Activated CD4-positive, alpha-beta T cell treated with anti-CD3 and anti-CD28 coated beads, Interleukin-2, amount 50 U/mL, for 16 hours (primary cell): ENCODE data around the gene CLDN16.

ENCODE experiments used
- DNase-seq: peaks from one replicate; pipeline ENCODE4 v3.0.0-alpha.2; 2020

The CLDN16 gene

GRCh38 chr3:190381441-190381840, 6.5 kb upstream of the CLDN16 start:
- DNase-seq: no peak

DNA sequence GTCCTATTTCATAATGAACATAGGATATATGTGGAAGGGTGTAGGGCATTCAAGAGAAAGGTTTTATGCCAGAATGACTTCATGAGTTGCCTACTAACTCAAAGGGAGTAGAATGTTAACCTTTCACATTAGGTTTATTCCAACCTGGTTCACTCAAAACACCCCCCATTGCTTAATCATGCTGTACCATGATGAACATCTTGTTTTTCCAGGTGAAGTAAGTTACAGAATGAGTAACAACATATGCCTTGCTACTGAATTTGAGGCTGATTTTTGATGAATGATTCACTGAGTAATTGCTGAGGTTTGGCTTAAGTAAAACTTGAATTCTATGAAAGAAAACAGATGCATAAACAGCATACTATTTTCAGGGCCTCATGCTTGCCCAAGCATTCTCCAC, 5.9 kb upstream of the CLDN16 start:
- DNase-seq: peak; percentile 6

DNA sequence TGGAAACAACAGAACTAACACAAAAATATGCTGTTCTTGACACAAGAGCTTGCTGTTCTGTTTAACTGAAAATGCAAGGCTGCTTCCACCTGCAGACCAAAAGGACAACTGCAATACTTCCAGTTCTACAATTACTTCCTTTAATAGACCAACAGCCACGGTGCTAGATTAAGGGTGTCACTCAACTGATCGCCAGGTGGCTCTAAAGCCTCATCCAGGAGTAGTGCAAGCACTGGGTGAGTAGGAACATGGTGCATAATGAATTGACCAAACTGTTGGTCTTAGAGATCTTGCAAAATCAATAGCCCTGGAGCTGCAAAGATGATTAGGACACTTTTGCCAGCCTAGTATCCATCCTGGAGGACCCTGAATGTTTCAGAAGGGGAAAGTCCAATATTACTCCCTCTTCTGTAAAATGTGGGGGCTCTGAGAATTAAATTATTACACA, 3.6 kb upstream of the CLDN16 start:
- peak; percentile 21 for DNase-seq

DNA sequence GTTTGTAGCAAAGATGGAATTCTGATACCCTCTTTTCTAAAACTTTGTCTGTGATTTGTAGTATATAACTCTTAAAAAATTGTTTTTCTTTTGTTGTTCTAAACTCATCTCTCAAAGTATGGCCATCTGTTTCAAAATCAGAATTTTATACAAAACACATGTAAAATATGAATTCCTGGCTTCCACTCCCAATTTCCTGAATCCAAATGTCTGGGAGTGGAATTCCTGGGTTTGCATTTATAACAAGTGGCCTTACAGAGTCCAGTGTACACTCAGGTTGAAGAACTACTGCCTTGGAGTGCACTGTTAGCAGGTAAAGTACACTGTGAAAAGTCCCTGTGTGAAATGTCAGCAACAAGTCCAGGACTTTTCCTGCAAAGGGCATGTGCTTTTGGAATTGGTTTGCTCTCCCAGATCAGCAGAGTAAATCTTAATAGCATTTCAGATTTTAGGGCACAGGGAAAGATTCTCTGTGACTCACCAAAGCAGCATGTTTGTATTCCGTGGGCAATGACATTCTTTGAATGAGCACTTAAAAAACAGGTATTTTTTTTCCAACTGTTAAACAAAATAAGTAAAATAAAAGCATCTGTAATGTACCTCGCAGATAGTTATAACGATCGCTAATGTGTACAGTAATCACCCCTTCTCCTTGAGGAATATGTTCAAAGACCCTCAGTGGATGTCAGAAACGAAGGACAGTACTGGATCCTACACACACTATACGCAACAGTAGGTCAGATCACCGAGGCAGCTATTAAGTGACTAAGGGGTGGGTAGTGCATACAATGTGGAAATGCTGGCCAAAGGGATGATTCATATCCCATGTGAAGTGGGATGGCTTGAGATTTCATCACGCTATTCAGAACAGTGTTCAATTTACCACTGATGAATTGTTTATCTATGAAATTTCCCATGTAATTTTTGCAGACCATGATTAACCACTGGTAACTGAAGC, 2.0 kb upstream of the CLDN16 start:
- no peak for DNase-seq

- DNase-seq: no peak
Observed at GRCh38 chr3:190388703-190389102, 740 bp downstream of the CLDN16 start.

DNA sequence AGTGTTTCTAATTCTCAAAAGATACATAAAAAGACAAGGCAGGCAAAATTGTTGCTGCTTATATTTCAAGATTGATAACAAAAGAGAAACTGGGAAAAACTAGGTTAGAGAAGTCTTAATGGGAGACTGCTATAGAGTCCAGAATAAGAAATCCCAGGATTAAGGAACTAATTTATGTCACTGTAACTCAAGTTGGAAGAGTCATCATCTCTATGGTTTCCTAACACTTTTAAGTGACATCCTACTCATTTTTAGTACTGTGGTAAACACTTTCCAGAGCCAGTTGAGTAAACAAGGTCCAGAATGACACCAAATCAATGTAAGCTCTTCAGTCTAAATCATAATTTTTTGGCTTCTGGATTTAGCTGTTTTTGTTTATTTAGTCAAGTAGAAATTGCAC, 8.0 kb downstream of the CLDN16 start:
- DNase-seq: no peak

DNA sequence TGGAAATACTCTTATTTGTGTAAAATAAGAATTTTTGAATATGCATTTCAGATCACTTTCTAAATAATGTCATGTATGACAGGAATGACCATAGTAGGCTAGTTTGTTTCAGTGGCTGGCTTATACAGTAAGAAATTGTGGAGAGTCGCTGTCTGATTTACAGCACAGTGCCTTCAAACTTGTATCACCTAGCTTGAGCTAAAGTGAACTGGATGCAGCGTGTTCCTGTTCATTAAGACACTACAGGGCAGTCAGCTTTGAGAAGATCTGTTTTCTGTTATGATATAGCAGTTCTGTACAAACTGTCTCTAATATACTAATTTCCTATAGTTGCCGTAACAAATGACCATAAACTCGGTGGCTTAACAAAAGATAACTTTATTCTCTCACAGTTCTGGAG, 9.9 kb downstream of the CLDN16 start:
- no peak for DNase-seq

DNA sequence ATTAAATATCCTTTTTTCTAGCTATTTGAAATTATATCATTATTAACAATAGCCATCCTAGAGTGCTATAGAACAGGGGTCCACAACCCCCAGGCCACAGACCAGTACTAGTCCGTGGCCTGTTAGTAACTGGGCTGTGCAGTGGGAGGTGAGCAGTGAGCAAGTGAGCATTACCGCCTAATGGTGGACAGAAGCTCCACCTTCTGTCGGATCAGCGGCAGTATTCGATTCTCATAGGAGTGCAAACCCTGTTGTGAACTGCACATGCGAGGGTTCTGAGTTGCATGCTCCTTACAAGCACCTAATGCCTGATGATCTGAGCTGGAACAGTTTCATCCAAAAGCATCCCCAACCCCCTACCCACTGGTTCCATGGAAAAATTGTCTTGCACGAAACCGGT, 11.7 kb downstream of the CLDN16 start:
- no peak for DNase-seq

DNA sequence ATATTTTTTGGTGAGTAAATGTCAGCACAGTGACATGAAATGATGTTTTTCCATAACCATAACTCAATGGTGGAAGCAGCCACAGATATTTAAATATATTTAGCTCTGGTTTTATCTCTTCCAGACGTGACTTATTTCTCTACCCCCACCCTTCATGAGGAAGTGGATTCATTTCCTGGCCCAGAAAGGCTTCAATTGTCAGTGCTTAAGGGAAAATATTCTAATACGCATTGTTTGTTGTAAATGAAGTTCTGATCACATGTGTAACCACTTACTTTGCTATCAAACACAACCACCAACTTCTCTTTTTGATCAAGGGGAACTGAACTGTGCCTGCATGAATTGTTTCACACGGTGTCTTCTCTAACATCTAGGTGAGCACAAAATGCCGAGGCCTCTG, 14.0 kb downstream of the CLDN16 start:
- DNase-seq: no peak

GRCh38 chr3:190404715-190405114, 16.8 kb downstream of the CLDN16 start:
- no peak for DNase-seq

DNA sequence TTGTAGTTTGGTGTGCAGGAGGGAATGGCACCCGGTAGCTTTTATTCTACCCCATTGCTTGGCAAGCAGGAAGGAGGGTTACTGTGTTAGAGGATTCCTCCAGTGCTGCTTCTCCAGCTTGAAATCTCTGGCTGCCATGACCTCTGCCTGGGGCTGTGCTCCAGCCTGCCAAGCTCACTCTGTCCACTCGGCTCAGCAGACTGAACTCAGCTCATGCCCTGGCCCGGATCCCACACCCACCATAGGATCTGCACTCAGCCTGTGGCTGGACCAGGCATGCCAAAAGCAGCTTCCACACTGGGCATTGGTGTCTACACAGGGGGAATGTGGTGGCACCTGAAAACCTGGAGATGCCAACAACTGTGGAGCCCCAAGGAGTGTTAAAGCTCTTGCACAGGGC, 26.3 kb downstream of the CLDN16 start:
- DNase-seq: no peak

DNA sequence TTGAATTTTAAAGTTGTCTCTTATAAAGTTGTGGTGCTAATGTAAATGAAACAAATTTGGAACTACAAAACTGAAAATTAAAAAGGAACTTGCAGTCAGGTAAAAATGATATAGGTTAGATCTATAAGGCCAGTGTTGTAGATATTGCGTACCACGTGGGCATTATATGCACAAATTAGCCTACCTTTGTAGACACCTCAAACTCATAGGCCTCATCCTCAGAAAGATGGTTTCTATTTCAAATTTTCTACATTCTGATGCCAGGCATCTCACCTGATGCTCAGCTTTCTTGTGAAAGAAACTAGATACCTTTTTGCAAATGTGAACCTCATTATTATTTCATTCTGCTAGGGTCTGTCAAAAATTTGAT, 36.1 kb downstream of the CLDN16 start:
- DNase-seq: no peak

DNA sequence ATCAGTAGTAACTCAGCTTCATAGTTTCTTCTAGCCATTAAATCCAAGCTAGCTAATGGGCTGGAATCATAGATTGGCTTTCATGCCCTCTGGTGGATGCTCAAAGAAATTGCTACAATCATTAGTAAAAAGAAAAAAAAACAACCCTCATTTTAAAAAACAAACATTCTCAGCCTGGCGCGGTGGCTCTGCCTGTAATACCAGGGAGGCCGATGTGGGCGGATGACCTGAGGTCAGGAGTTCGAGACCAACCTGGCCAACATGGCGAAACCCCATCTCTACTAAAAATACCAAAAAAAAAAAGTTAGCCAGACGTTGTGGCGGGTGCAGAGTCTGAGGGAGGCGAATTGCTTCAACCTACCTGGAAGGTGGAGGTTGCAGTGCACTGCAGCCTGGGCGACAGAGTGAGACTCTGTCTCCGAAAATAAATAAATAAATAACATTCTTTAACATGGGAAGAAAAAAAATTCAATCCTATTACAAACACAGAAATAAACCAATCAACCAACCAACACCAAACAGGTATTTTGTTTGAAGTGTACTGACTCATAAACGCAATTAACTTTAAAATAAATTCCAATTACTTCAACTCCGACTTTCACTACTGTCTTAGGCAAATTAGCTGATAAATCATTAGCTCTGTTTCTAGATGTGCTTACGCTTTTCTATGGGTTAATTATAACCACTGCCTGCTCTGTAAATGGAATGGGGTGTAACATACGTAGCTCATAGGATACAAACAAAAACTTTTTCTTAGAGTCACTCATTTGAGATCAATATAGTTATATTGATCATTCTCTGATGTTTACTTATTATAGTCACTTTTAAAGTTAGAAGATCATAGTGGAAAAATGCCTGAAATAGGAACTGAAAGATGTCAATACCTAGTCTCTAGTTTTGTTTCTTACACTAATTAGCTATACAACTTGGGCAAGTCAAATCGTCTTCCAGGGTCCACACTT, 36.8 kb downstream of the CLDN16 start:
- peak; percentile 65 for DNase-seq

- DNase-seq: no peak
Observed at GRCh38 chr3:190425833-190426232, 37.9 kb downstream of the CLDN16 start.

- DNase-seq: no peak
Observed at GRCh38 chr3:190426806-190427507, 39.0 kb downstream of the CLDN16 start.

- no peak for DNase-seq
Observed at GRCh38 chr3:190429681-190430080, 41.7 kb downstream of the CLDN16 start.

- DNase-seq: no peak
Observed at GRCh38 chr3:190430906-190431305, 42.9 kb downstream of the CLDN16 start.

DNA sequence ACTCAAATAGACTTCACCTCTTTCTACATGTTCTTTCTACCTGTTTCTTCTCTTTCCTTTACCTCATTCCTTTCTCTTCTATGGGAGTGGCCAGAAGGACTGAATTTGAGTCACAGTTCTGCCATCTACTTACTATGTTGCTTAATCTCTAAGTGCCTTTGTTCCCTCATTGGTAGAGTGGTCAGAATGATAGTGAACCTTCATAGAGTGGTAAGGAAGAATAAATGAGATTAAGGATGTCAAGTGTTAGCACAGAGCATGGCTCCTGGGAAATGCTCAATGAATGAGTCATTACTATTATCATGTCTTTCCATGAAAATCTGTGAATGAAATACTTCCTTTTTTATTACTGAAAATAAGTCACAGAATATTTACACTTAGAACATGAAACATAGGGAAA, 44.3 kb downstream of the CLDN16 start:
- DNase-seq: no peak

DNA sequence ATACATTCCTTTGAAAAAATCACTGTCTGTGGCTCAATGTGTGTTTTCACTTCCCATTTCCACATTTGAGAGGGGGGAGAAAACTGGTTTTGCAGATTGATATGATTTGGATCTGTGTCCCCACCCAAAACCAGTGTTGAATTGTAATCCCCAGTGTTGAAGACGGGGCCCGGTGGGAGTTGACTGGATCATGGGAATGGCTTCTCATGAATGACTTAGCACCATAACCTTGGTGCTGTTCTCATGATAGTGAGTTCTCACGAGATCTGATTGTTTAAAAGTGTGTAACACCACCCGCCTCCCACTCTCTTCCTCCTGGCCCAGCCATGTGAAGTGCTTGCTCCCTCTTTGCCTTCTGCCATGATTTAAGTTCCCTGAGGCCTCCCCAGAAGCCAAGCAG, 45.7 kb downstream of the CLDN16 start:
- no peak for DNase-seq

GRCh38 chr3:190435618-190436017, 47.7 kb downstream of the CLDN16 start:
- DNase-seq: no peak

DNA sequence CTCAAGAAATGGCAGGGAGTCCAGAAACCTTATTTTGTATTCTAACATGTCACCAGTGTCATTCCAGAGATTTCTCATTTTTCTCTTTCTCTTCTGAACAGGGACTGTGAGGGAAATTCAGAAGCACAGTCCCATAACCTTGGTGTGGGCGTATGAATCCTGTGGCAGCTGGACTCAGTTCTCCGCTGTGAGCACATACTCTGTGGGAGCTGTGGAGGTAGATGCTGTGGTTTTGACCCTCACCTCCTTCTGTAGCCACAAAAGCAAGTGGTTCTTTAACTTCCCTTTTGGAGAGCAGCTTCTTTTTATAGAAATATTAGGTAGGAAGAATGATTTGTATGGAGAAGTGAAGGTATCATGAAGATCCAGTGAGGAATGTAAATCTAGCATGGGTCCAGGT, 48.4 kb downstream of the CLDN16 start:
- no peak for DNase-seq

GRCh38 chr3:190442240-190442639, 54.3 kb downstream of the CLDN16 start:
- DNase-seq: no peak

DNA sequence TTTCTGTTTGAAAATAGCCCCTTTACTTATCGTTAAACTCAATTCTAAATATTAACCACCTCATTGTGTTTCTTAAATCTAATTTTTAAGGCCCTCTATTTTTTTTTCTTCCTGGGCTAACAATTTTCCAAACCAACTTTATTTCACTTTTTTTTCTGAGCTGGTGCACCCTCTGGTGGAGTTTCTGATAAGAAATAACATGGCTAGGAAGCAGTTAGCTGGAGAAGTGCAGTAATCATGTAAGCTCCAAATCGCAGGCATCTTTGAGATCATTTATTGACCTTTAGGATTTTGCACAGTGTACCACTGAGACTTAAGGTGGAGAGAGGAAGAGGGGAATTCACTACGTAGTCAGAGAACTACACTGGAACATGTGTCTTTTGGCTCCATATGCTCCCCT, 55.3 kb downstream of the CLDN16 start:
- DNase-seq: no peak
